Heart left ventricle (tissue), 13 donors: ENCODE data around the gene SLC23A3.

Experiments used
- POLR2A ChIP-seq, 2 donors: fragments of 450-650 bp; IDR thresholded peaks; one replicate each; pipeline ENCODE4 v1.6.1; 2017; ENCODE audit warnings: antibody characterized with exemption in 2 of 2, mild to moderate bottlenecking in 2 of 2, moderate library complexity in 2 of 2
- TF ChIP-seq, protein P1 (sequence below), 12 donors: fragments of 200-600 bp; sonication (generic) in 4 of 12; IDR thresholded peaks; one replicate each; pipeline versions ENCODE4 v1.5.0 to v1.8.0; 2018 to 2022; ENCODE audit warnings: antibody characterized with exemption in 12 of 12, mild to moderate bottlenecking in 5 of 12
- donor health status: ischemic (EF 13 %, LVEDD 7.1; RV severe dilation, severe dysfunction).
- donor health status: DM: no; HTN: yes; CAD: no.
- donor health status: DM: no; HTN: no; CAD: no.
- donor health status: ischemic (EF 25% LVEDD 6.9; RV normal size, moderate dysfunction).
- donor health status: ischemic (EF 25% LVEDD 5.7; RV mildly dilated, moderate dysfunction).
- donor health status: ischemic (EF 35%, LVEDD 5.7; RV mildly dilated, moderate dysfunction).
- donor health status: nonischemic (EF 11% LVEDD 7.7; RV severe dilation, severe dysfunction).
- donor health status: DM: yes; HTN: yes; CAD: no.
- donor health status: PGD.
- donor health status: ischemic (EF 29% LVEDD 5.4; RV normal size, mild dysfunction).
- donor health status: nonischemic (EF 23%, LVEDD 6.1; RV moderate dilation, normal function).

DNA sequence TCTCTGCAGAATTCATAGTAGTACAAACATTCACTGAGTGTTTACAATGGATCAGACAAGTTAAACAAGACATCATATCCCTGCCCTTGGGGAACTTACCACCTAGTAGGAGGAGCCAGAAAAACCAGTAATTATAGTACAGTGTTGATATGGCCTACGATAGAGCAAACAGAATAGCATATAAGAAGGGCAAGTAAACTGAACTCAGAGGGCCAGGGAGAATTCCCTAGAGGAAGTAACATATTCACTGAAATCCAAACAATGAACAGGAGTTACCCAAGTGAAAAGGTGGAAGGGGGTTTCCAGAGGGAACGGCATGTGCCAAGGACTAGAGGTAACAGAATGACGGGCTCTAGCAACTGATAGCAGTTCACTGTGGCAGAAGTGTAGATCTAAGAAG lies 43.3 kb downstream of the SLC23A3 start:
- TF ChIP-seq, protein P1, sequence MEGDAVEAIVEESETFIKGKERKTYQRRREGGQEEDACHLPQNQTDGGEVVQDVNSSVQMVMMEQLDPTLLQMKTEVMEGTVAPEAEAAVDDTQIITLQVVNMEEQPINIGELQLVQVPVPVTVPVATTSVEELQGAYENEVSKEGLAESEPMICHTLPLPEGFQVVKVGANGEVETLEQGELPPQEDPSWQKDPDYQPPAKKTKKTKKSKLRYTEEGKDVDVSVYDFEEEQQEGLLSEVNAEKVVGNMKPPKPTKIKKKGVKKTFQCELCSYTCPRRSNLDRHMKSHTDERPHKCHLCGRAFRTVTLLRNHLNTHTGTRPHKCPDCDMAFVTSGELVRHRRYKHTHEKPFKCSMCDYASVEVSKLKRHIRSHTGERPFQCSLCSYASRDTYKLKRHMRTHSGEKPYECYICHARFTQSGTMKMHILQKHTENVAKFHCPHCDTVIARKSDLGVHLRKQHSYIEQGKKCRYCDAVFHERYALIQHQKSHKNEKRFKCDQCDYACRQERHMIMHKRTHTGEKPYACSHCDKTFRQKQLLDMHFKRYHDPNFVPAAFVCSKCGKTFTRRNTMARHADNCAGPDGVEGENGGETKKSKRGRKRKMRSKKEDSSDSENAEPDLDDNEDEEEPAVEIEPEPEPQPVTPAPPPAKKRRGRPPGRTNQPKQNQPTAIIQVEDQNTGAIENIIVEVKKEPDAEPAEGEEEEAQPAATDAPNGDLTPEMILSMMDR (IDR thresholded peaks at IDR 0.05): no peak
- TF ChIP-seq POLR2A (IDR thresholded peaks at IDR 0.05): no peak
